Amygdala (tissue), 56 donors: ENCODE results near the gene GPR183.
A peak's percentile ranks its signal among the peaks of the same experiment; 100 is the strongest.

Experiments used
- DNase-seq, 56 donors: peaks; one replicate each; lab custom pipeline; 2025; lab: John Stamatoyannopoulos, UW

GPR183 gene

GRCh38 chr13:99296398-99296797 is 10.8 kb downstream of the GPR183 start:
- DNase-seq, result no peak

GRCh38 chr13:99295488-99296252 is 11.5 kb downstream of the GPR183 start:
- no peak for DNase-seq

- DNase-seq, result no peak
Observed at GRCh38 chr13:99294958-99295357, 12.2 kb downstream of the GPR183 start.

- no peak for DNase-seq
Observed at GRCh38 chr13:99294198-99294597, 13.0 kb downstream of the GPR183 start.

GRCh38 chr13:99293178-99293577 is 14.0 kb downstream of the GPR183 start:
- DNase-seq, result no peak

GRCh38 chr13:99290894-99291293 is 16.3 kb downstream of the GPR183 start:
- DNase-seq, result no peak

- DNase-seq, result no peak
Observed at GRCh38 chr13:99289674-99290337, 17.4 kb downstream of the GPR183 start.

GRCh38 chr13:99289271-99289670 is 17.9 kb downstream of the GPR183 start:
- DNase-seq, result no peak

- DNase-seq, result no peak
Observed at GRCh38 chr13:99288089-99288488, 19.1 kb downstream of the GPR183 start.

- DNase-seq, result no peak
Observed at GRCh38 chr13:99287551-99287950, 19.6 kb downstream of the GPR183 start.

GRCh38 chr13:99285432-99286182 is 21.6 kb downstream of the GPR183 start:
- no peak for DNase-seq

- no peak for DNase-seq
Observed at GRCh38 chr13:99282264-99283231, 24.7 kb downstream of the GPR183 start.

- DNase-seq, result peak in 1 of 56 donors; percentile 3
Observed at GRCh38 chr13:99281811-99282263, 25.4 kb downstream of the GPR183 start.

- no peak for DNase-seq
Observed at GRCh38 chr13:99280166-99280565, 27.0 kb downstream of the GPR183 start.

GRCh38 chr13:99279637-99280036 is 27.6 kb downstream of the GPR183 start:
- no peak for DNase-seq

- no peak for DNase-seq
Observed at GRCh38 chr13:99278843-99279242, 28.4 kb downstream of the GPR183 start.

GRCh38 chr13:99278200-99278599 is 29.0 kb downstream of the GPR183 start:
- no peak for DNase-seq

- DNase-seq, result no peak
Observed at GRCh38 chr13:99277629-99278028, 29.6 kb downstream of the GPR183 start.

- DNase-seq, result no peak
Observed at GRCh38 chr13:99276706-99277105, 30.5 kb downstream of the GPR183 start.

- no peak for DNase-seq
Observed at GRCh38 chr13:99275093-99275469, 32.1 kb downstream of the GPR183 start.
